Colonic mucosa (tissue), 4 donors: Measurements from ENCODE around the gene KIF12. TPM values are rescaled to one million over a fixed set of nuclear protein-coding genes. Genes with fewer than 3 reads are reported as not detected.

Experiments
- DNase-seq: peaks from one replicate; pipeline ENCODE4 v3.0.0-alpha.2; 2020
- H3K27ac ChIP-seq: fragments of 200-600 bp; one replicate; pipeline ENCODE4 v1.8.0; 2021
- H3K27me3 ChIP-seq: fragments of 200-600 bp; one replicate; pipeline ENCODE4 v1.8.0; 2021
- H3K36me3 ChIP-seq: fragments of 200-600 bp; one replicate; pipeline ENCODE4 v1.8.0; 2021
- H3K4me1 ChIP-seq: fragments of 200-600 bp; one replicate; pipeline ENCODE4 v1.8.0; 2021; ENCODE audit warnings: mild to moderate bottlenecking
- H3K4me3 ChIP-seq: fragments of 200-600 bp; one replicate; pipeline ENCODE4 v1.8.0; 2021
- H3K9ac ChIP-seq, 2 donors: one replicate each; pipeline ENCODE4 v1.7.0; 2013; ENCODE audit warnings: control low read depth in 2 of 2, low read depth in 2 of 2, low read length in 2 of 2
- H3K9me3 ChIP-seq: fragments of 200-600 bp; one replicate; pipeline ENCODE4 v1.8.0; 2021
- CTCF ChIP-seq: fragments of 200-600 bp; IDR thresholded peaks from one replicate; pipeline ENCODE4 v1.8.0; 2022; ENCODE audit warnings: antibody characterized with exemption, mild to moderate bottlenecking
- intact Hi-C: fragments of 100-400 bp; cut with DNase I; formaldehyde crosslinking; loops from one replicate; pipeline ENCODE4 v1.14.1; 2022
- total RNA-seq, 2 donors: library from RNA; stranded (reverse); fragmentation: NEBNext Ultra II Directional in 1 of 2; extraction: Animal tissue kit (Norgen Biotek cat#: 25700) in 1 of 2; gene quantifications; one replicate each; pipeline ENCODE4 v1.2.1, GENCODE V29; 2021
- donor health status: healthy.
- donor health status: DM: no; HTN: no; CAD: no.
- donor health status: DM: no; HTN: no; CAD: no.

KIF12 gene
- total RNA-seq, 2 donors from 2014 or later = 27.2 to 33.8 TPM

GRCh38 chr9:114061830-114062474, 37.1 kb downstream of the KIF12 start:
- intact Hi-C loops = no loop called here
- Histone ChIP-seq H3K4me3 (no peak overlapping the region), H3K9me3 (no peaks in the 10 kb centered on the region), H3K9ac (no peak overlapping the region), H3K4me1 (no peaks in the 10 kb centered on the region), H3K36me3 (no peaks in the 10 kb centered on the region), H3K27me3 (no peaks in the 10 kb centered on the region), H3K27ac (no peak overlapping the region)
- no peak for TF ChIP-seq CTCF
- peak; percentile 19 for DNase-seq

GRCh38 chr9:114061292-114061691, 37.8 kb downstream of the KIF12 start:
- Histone ChIP-seq H3K4me3 (no peak overlapping the region), H3K9me3 (no peaks in the 10 kb centered on the region), H3K4me1 (no peaks in the 10 kb centered on the region), H3K27me3 (no peaks in the 10 kb centered on the region), H3K9ac (no peak overlapping the region), H3K27ac (no peak overlapping the region), H3K36me3 (no peaks in the 10 kb centered on the region)
- intact Hi-C loops = no loop called here
- peak; percentile 16 for DNase-seq
- TF ChIP-seq CTCF = no peak

- no peaks in the 10 kb centered on the region for H3K27me3 ChIP-seq
- no peaks in the 10 kb centered on the region for H3K9me3 ChIP-seq
- intact Hi-C loops = no loop called here
- H3K4me1 ChIP-seq = no peaks in the 10 kb centered on the region
- no peaks in the 10 kb centered on the region for H3K36me3 ChIP-seq
- TF ChIP-seq CTCF = no peak
- peak; percentile 12 for DNase-seq
- no peak overlapping the region for H3K9ac ChIP-seq
- H3K4me3 ChIP-seq = no peak overlapping the region
- no peak overlapping the region for H3K27ac ChIP-seq
Measured at GRCh38 chr9:114060711-114061110, 38.4 kb downstream of the KIF12 start.

GRCh38 chr9:114060070-114060469, 39.0 kb downstream of the KIF12 start:
- no peaks in the 10 kb centered on the region for H3K4me1 ChIP-seq
- DNase-seq = peak; percentile 6
- no peak for TF ChIP-seq CTCF
- no peaks in the 10 kb centered on the region for H3K27me3 ChIP-seq
- no peak overlapping the region for H3K4me3 ChIP-seq
- no peak overlapping the region for H3K27ac ChIP-seq
- no peak overlapping the region for H3K9ac ChIP-seq
- intact Hi-C loops = no loop called here
- no peaks in the 10 kb centered on the region for H3K9me3 ChIP-seq
- no peaks in the 10 kb centered on the region for H3K36me3 ChIP-seq

GRCh38 chr9:114059047-114059803, 39.9 kb downstream of the KIF12 start:
- intact Hi-C loops = no loop called here
- DNase-seq = peak; percentile 16

More at GRCh38 chr9:114059047-114059803, 39.9 kb downstream of the KIF12 start:
- Histone ChIP-seq H3K9me3 (no peaks in the 10 kb centered on the region), H3K36me3 (no peaks in the 10 kb centered on the region), H3K27ac (no peak overlapping the region), H3K4me1 (no peaks in the 10 kb centered on the region), H3K4me3 (no peak overlapping the region), H3K9ac (no peak overlapping the region), H3K27me3 (no peaks in the 10 kb centered on the region)
- no peak for TF ChIP-seq CTCF
